NCI-H69 (cell line): ENCODE results near the gene L1CAM.
A peak's percentile ranks its signal among the peaks of the same experiment; 100 is the strongest.

Source experiments
- DNase-seq: peaks from one replicate; lab custom pipeline; 2025; lab: John Stamatoyannopoulos, UW

The L1CAM gene

GRCh38 chrX:153864561-153865320, 21.2 kb downstream of the L1CAM start:
- DNase-seq: no peak

- no peak for DNase-seq
Measured at GRCh38 chrX:153864101-153864500, 21.9 kb downstream of the L1CAM start.

- DNase-seq: no peak
Measured at GRCh38 chrX:153863251-153863991, 22.6 kb downstream of the L1CAM start.

DNA sequence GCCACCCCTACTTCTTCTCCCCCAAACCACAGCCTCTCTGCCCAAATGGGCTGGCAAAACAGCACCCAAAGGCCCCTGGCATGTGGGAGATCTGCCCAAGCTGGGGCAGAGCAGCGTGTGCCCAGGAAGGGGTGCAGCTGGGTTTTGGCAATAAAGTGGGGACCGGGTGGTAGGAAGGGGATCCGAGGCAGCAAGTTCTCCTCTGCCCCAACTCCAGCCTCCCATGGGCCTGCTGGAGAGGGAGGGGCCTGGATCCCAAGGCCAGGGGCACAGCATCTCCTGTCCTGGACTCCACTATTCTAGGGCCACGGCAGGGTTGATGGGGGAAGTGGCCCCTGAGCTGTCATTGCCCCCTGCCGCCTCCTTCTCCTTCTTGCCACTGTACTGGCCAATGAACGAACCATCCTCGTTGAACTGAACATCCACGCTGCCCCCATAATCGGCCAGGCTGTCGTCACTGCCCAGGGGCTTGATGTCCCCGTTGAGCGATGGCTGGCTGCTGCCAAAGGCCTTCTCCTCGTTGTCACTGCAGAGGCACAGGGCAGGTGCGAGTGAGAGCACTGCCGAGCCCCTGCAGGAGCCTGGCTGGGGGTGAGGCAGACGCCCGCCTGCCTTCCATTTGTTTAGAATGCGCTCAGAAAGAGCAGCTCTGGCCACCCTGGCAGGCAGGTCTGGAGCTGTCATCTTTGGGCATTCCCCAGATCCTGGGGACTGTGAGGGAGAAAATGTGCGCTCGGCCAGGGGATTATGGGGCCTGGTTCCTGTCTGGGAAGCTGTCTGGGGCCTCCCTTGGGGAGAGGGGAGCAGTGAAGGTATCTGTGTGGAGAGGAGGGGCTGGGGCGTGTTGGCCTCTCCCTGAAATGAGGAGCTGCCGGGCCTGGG, 23.4 kb downstream of the L1CAM start:
- no peak for DNase-seq

- no peak for DNase-seq
Measured at GRCh38 chrX:153861733-153862310, 24.2 kb downstream of the L1CAM start.

DNA sequence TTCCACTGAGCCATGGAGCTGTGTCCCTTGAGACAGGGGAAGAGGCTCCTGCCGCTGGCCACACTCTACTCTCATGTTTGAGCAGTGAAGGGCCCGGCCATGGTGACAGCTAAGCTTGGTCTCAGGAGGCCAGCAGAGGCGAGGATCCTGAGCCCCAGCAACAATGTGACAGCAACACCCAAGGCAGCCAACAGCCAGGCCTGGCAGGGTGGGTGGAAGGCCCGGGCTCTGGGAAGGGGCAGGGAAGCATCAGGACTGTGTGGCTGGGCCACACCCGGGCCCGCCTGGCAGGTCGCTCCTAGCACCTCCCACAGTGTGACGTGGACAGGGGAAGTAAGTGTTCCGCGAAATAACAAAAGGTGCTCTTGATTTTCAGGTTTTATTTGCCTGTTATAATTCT, 24.8 kb downstream of the L1CAM start:
- no peak for DNase-seq

DNA sequence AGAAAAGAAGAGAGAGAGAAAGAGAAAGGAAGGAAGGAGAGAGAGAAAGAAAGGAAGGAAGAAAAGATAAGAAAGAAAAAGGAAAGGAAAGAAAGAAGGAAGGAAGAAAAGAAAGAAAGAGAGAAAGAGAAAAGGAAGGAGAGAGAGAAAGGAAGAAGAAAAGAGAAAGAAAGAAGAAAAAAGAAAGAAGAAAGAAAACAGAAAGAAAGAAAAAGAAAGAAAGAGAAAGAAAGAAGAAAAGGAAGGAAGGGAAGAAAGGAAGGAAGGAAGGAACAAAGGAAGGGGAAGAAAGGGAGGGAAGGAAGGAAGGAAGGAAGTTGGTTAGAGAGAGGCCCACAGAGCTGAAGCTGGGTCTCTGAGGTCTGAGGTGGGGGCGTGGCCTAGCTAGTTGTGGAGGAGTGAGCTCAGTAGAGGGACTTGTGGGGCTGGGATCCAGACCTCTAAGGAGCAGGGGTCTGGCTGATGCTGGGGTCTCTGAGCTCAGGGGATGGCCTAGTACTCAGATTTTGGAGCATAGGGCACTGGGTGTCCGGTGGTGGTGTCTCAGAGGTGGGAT, 28.5 kb downstream of the L1CAM start:
- DNase-seq: no peak

GRCh38 chrX:153854702-153855101, 31.3 kb downstream of the L1CAM start:
- DNase-seq: no peak

GRCh38 chrX:153853902-153854267, 32.1 kb downstream of the L1CAM start:
- DNase-seq: no peak

- no peak for DNase-seq
Measured at GRCh38 chrX:153853180-153853901, 32.6 kb downstream of the L1CAM start.

DNA sequence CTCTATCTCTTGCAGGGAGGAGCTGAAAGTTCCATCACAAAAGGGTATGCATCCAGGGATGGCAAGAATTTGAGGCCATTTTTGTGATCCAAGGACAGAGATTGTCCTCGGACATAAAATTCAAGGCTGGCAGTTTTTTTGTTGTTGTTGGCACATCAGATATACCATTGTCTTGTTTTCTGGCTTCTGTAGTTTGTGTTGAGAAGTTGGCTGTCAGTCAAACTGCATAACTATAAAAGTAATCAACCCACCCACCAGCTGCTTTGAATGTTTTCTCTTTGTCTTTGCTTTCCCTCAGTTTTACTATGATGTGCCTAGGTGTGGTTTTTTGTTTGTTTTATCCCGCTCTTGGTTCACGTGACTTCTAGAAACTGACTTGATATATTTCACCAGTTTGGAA, 34.0 kb downstream of the L1CAM start:
- DNase-seq: no peak

GRCh38 chrX:153848325-153848724, 37.6 kb downstream of the L1CAM start:
- no peak for DNase-seq

- DNase-seq: no peak
Measured at GRCh38 chrX:153845842-153846241, 40.1 kb downstream of the L1CAM start.

- no peak for DNase-seq
Measured at GRCh38 chrX:153845195-153845594, 40.8 kb downstream of the L1CAM start.

DNA sequence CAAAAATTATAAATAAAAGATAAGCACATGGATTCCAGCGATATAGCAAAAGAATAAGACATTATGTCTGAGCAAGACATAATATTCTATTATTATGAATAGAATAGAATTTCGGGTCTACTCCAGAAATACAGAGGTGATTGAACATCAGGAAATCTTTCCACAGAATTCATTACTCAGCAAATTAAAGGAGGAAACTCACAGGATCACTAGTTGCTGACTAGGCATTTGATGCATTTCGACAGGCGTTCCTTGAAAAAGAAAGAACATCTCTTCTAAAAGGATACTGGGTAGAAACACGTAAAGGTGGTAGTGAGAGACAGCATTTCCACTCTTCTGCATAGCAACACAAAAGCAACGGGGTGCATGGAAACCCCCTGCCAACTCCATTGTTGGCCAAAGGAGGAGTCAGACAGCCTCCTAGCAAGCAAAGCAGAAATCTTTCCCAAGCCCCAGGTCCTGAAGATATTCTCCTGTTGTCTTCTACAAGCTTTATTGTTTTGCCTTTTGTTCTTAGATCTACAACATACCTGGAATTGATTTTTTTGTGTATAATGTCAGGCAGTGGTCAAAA, 41.4 kb downstream of the L1CAM start:
- DNase-seq: peak; percentile 22

DNA sequence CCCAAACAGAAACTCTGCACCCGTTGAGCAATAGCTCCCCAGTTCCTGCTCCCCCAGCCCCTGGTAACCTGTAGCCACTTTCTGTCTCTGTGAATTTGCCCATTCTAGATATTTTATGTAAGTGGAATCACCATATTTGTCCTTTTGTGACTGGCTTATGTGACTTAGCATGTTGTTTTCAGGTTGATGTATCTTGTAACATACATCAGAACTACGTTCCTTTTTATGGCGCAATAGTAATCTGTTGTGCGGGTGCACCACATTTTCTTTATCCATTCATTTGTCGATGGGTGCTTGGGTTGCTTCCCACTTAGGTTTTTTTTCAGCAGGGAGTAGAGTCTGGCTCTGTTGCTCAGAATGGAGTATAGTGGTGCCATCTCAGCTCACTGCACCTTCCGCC, 49.1 kb downstream of the L1CAM start:
- no peak for DNase-seq

DNA sequence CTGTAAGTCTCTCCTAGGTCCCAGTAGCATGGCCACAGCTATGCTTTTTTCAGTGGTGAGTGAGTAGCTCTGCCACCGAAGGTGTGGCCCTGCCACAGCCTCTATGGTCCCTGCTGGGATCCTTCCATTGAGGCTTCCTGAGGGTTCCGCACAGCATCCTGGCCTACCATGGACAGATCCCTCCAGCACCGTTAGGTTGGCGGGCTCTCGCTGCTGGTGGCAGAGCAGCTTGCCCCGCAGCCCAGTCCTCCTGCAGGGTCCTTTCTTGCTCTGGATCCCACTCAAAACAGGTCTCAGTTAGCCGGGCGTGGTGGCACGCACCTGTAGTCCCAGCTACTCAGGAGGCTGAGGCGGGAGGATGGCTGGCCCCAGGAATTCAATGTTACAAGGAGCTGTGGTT, 53.2 kb downstream of the L1CAM start:
- DNase-seq: no peak

- DNase-seq: no peak
Measured at GRCh38 chrX:153831429-153832150, 54.4 kb downstream of the L1CAM start.

GRCh38 chrX:153830640-153831428, 55.1 kb downstream of the L1CAM start:
- DNase-seq: peak; percentile 63
